Activated CD8-positive, alpha-beta T cell treated with anti-CD3 and anti-CD28 coated beads, Interleukin-2, amount 10 ng/mL, durations not matched to agents 7 days and 5 days (primary cell): Measurements from ENCODE around the gene GRXCR1. TPM values are rescaled to one million over a fixed set of nuclear protein-coding genes. Genes with fewer than 3 reads are reported as not detected.

ENCODE experiments used
- ATAC-seq: fragments of 150-1000 bp; cut with Tn5 transposase; one replicate; pipeline ENCODE4 v1.10.0; 2021; ENCODE audit warnings: moderate library complexity
- CTCF ChIA-PET: fragments of 350-600 bp; sonication (Branson Sonifier 250); formaldehyde crosslinking; loops from one replicate; lab custom pipeline; 2021; ENCODE audit warnings: antibody characterized with exemption; lab: Charles Lee
- POLR2A ChIA-PET: fragments of 350-600 bp; sonication (Branson Sonifier 250); formaldehyde crosslinking; loops from one replicate; lab custom pipeline; 2021; ENCODE audit warnings: antibody characterized with exemption; lab: Charles Lee
- DNase-seq: peaks from one replicate; pipeline ENCODE4 v3.0.0-alpha.2; 2020
- H3K27ac Mint-ChIP-seq: one replicate; pipeline ENCODE4 v1.8.0; 2021; ENCODE audit warnings: mild to moderate bottlenecking, mixed read lengths
- H3K27me3 Mint-ChIP-seq: one replicate; pipeline ENCODE4 v1.8.0; 2021; ENCODE audit warnings: low read depth, mixed read lengths
- H3K36me3 Mint-ChIP-seq: one replicate; pipeline ENCODE4 v1.8.0; 2021; ENCODE audit warnings: low read depth, mixed read lengths
- H3K4me1 Mint-ChIP-seq: one replicate; pipeline ENCODE4 v1.8.0; 2021; ENCODE audit warnings: low read depth, mixed read lengths
- H3K4me3 Mint-ChIP-seq: one replicate; pipeline ENCODE4 v1.8.0; 2021; ENCODE audit warnings: mild to moderate bottlenecking, mixed read lengths
- H3K9me3 Mint-ChIP-seq: one replicate; pipeline ENCODE4 v1.8.0; 2022; ENCODE audit warnings: mixed read lengths; ENCODE audit not compliant: insufficient read depth
- total RNA-seq, 2 experiments: library from RNA; stranded (reverse); gene quantifications; one replicate each; pipeline ENCODE4 v1.2.3, GENCODE V29; 2021

GRXCR1 gene
- total RNA-seq, 2 experiments from 2014 or later, result not detected

GRCh38 chr4:42945874-42946273, 53.4 kb downstream of the GRXCR1 start:
- POLR2A ChIA-PET, result no interaction called here
- ATAC-seq, result no peak
- Mint-ChIP-seq H3K27ac (no peak overlapping the region), H3K9me3 (no peaks in the 10 kb centered on the region), H3K27me3 (no peaks in the 10 kb centered on the region), H3K4me3 (no peak overlapping the region), H3K36me3 (no peaks in the 10 kb centered on the region), H3K4me1 (no peaks in the 10 kb centered on the region)
- CTCF ChIA-PET, result no interaction called here
- no peak for DNase-seq

GRCh38 chr4:42953321-42953720, 60.8 kb downstream of the GRXCR1 start:
- Mint-ChIP-seq H3K9me3 (no peaks in the 10 kb centered on the region), H3K4me3 (no peak overlapping the region), H3K36me3 (no peaks in the 10 kb centered on the region)

GRCh38 chr4:42954963-42955669, 62.6 kb downstream of the GRXCR1 start:
- DNase-seq (no peak), ATAC-seq (no peak)
- no peaks in the 10 kb centered on the region for H3K27me3 Mint-ChIP-seq
- H3K9me3 Mint-ChIP-seq, result no peaks in the 10 kb centered on the region
- no peak overlapping the region for H3K4me3 Mint-ChIP-seq
- H3K36me3 Mint-ChIP-seq, result no peaks in the 10 kb centered on the region
- H3K27ac Mint-ChIP-seq, result no peak overlapping the region
- ChIA-PET POLR2A (no interaction called here), CTCF (no interaction called here)
- no peaks in the 10 kb centered on the region for H3K4me1 Mint-ChIP-seq

More at GRCh38 chr4:42953321-42953720, 60.8 kb downstream of the GRXCR1 start:
- Mint-ChIP-seq H3K4me1 (no peaks in the 10 kb centered on the region), H3K27me3 (no peaks in the 10 kb centered on the region), H3K27ac (no peak overlapping the region)
- POLR2A ChIA-PET, result no interaction called here
- no peak for ATAC-seq
- CTCF ChIA-PET, result no interaction called here
- no peak for DNase-seq

GRCh38 chr4:42955746-42956505, 63.4 kb downstream of the GRXCR1 start:
- H3K4me1 Mint-ChIP-seq, result no peaks in the 10 kb centered on the region
- no peaks in the 10 kb centered on the region for H3K27me3 Mint-ChIP-seq
- no peak overlapping the region for H3K27ac Mint-ChIP-seq
- no peaks in the 10 kb centered on the region for H3K36me3 Mint-ChIP-seq
- DNase-seq, result no peak
- CTCF ChIA-PET, result no interaction called here
- ATAC-seq, result no peak
- POLR2A ChIA-PET, result no interaction called here
- H3K4me3 Mint-ChIP-seq, result no peak overlapping the region
- no peaks in the 10 kb centered on the region for H3K9me3 Mint-ChIP-seq

GRCh38 chr4:42965326-42965725, 72.8 kb downstream of the GRXCR1 start:
- Mint-ChIP-seq H3K4me3 (no peak overlapping the region), H3K27ac (no peak overlapping the region), H3K27me3 (no peaks in the 10 kb centered on the region), H3K4me1 (no peaks in the 10 kb centered on the region), H3K9me3 (no peaks in the 10 kb centered on the region), H3K36me3 (no peaks in the 10 kb centered on the region)
- DNase-seq (no peak), ATAC-seq (no peak)
- ChIA-PET CTCF (no interaction called here), POLR2A (no interaction called here)

- no peak for DNase-seq
- Mint-ChIP-seq H3K27ac (no peak overlapping the region), H3K4me1 (no peaks in the 10 kb centered on the region), H3K27me3 (no peaks in the 10 kb centered on the region), H3K36me3 (no peaks in the 10 kb centered on the region), H3K4me3 (no peak overlapping the region), H3K9me3 (peaks cover 10% of the 10 kb centered on the region)
- ChIA-PET POLR2A (no interaction called here), CTCF (no interaction called here)
- ATAC-seq, result no peak
Observed at GRCh38 chr4:42985976-42986375, 93.5 kb downstream of the GRXCR1 start.

- H3K27me3 Mint-ChIP-seq, result no peaks in the 10 kb centered on the region
- no peaks in the 10 kb centered on the region for H3K36me3 Mint-ChIP-seq
- no peaks in the 10 kb centered on the region for H3K4me1 Mint-ChIP-seq
- H3K9me3 Mint-ChIP-seq, result no peaks in the 10 kb centered on the region
- no peak overlapping the region for H3K27ac Mint-ChIP-seq
- H3K4me3 Mint-ChIP-seq, result no peak overlapping the region
- ChIA-PET CTCF (interaction anchor here (0.6 kb wide), 1 partner anchor 28 kb away, joined by 3 read pairs; no protein-coding TSS in a partner anchor), POLR2A (no interaction called here)
- DNase-seq (no peak), ATAC-seq (no peak)
Observed at GRCh38 chr4:42995343-42995944, 102.9 kb downstream of the GRXCR1 start.

GRCh38 chr4:43008793-43009192, 116.3 kb downstream of the GRXCR1 start:
- no peak for ATAC-seq
- POLR2A ChIA-PET, result no interaction called here
- peaks cover 9% of the 10 kb centered on the region for H3K9me3 Mint-ChIP-seq
- no peaks in the 10 kb centered on the region for H3K4me1 Mint-ChIP-seq
- DNase-seq, result no peak
- no peak overlapping the region for H3K4me3 Mint-ChIP-seq
- no peak overlapping the region for H3K27ac Mint-ChIP-seq
- no peaks in the 10 kb centered on the region for H3K36me3 Mint-ChIP-seq
- no peaks in the 10 kb centered on the region for H3K27me3 Mint-ChIP-seq
- CTCF ChIA-PET, result no interaction called here

GRCh38 chr4:43014256-43014655, 121.7 kb downstream of the GRXCR1 start:
- Mint-ChIP-seq H3K27ac (no peak overlapping the region), H3K27me3 (no peaks in the 10 kb centered on the region), H3K36me3 (no peaks in the 10 kb centered on the region), H3K4me3 (no peak overlapping the region), H3K4me1 (no peaks in the 10 kb centered on the region), H3K9me3 (no peaks in the 10 kb centered on the region)
- no peak for ATAC-seq
- ChIA-PET POLR2A (no interaction called here), CTCF (no interaction called here)
- DNase-seq, result no peak

- ATAC-seq (no peak), DNase-seq (no peak)
- no peaks in the 10 kb centered on the region for H3K9me3 Mint-ChIP-seq
- CTCF ChIA-PET, result no interaction called here
- no peaks in the 10 kb centered on the region for H3K4me1 Mint-ChIP-seq
- H3K27ac Mint-ChIP-seq, result no peak overlapping the region
- no peak overlapping the region for H3K4me3 Mint-ChIP-seq
- no peaks in the 10 kb centered on the region for H3K36me3 Mint-ChIP-seq
- POLR2A ChIA-PET, result no interaction called here
- no peaks in the 10 kb centered on the region for H3K27me3 Mint-ChIP-seq
Observed at GRCh38 chr4:43041632-43042031, 149.1 kb downstream of the GRXCR1 start.

- DNase-seq (no peak), ATAC-seq (no peak)
- Mint-ChIP-seq H3K27ac (no peak overlapping the region), H3K9me3 (no peaks in the 10 kb centered on the region), H3K27me3 (no peaks in the 10 kb centered on the region), H3K36me3 (no peaks in the 10 kb centered on the region), H3K4me1 (no peaks in the 10 kb centered on the region), H3K4me3 (no peak overlapping the region)
- ChIA-PET CTCF (no interaction called here), POLR2A (no interaction called here)
Observed at GRCh38 chr4:43047058-43047457, 154.5 kb downstream of the GRXCR1 start.

- H3K4me1 Mint-ChIP-seq, result no peaks in the 10 kb centered on the region
- no peaks in the 10 kb centered on the region for H3K36me3 Mint-ChIP-seq
- H3K9me3 Mint-ChIP-seq, result no peaks in the 10 kb centered on the region
- ChIA-PET POLR2A (no interaction called here), CTCF (no interaction called here)
- no peak overlapping the region for H3K4me3 Mint-ChIP-seq
- DNase-seq (no peak), ATAC-seq (no peak)
- no peaks in the 10 kb centered on the region for H3K27me3 Mint-ChIP-seq
- H3K27ac Mint-ChIP-seq, result no peak overlapping the region
Observed at GRCh38 chr4:43048570-43048969, 156.1 kb downstream of the GRXCR1 start.
